BE2C (cell line): ENCODE measurements around the gene NSUN6.
"Not testable (repeated sequence)": the region's sequence is repeated elsewhere in the genome, so short reads cannot be mapped to it uniquely, and the experiment has no call there.

ENCODE experiments used
- DNase-seq: peaks from one replicate; pipeline ENCODE4 v3.0.0-alpha.2; 2020
- H3K27me3 ChIP-seq: fragments of 250-450 bp; sonication (Bioruptor Pico); 2 replicates; pipeline ENCODE4 v1.5.1; 2020; ENCODE audit warnings: mild to moderate bottlenecking
- H3K36me3 ChIP-seq: fragments of 250-450 bp; sonication (Bioruptor Pico); 2 replicates; pipeline ENCODE4 v1.5.1; 2020; ENCODE audit warnings: mild to moderate bottlenecking
- H3K4me1 ChIP-seq: fragments of 250-450 bp; sonication (Bioruptor Pico); 2 replicates; pipeline ENCODE4 v1.5.1; 2020
- H3K4me3 ChIP-seq: 2 replicates; pipeline ENCODE4 v1.5.1; 2011; ENCODE audit warnings: low read depth, low read length
- H3K9me3 ChIP-seq: fragments of 250-450 bp; sonication (Bioruptor Pico); 2 replicates; pipeline ENCODE4 v1.5.1; 2020
- TF ChIP-seq, protein P1 (sequence below): IDR thresholded peaks from 2 replicates; pipeline ENCODE4 v1.5.1; 2012; ENCODE audit warnings: mild to moderate bottlenecking, low read depth, low read length

NSUN6 gene

DNA sequence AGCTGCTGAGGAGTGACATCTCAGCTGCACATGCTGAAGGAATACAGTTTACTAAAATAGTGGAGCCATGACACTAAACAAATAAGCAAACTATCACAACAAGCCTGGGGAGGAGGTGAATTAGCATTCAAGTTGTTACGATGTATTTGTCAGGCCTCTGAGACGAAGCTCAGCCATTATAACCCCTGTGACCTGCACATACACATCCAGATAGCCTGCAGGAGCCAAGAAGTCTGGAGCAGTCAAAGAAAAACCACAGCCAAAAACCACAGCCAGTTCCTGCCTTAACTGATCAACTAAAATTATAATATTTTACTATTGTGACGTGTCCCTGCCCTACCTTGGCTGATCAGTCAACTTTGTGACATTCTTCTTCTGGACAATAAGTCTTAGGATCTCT is 68.6 kb downstream of the NSUN6 start:
- Histone ChIP-seq H3K9me3 (no peaks in the 10 kb centered on the region), H3K27me3 (no peaks in the 10 kb centered on the region), H3K4me1 (no peaks in the 10 kb centered on the region), H3K4me3 (no peak overlapping the region), H3K36me3 (peaks cover 24% of the 10 kb centered on the region)
- TF ChIP-seq, protein P1, sequence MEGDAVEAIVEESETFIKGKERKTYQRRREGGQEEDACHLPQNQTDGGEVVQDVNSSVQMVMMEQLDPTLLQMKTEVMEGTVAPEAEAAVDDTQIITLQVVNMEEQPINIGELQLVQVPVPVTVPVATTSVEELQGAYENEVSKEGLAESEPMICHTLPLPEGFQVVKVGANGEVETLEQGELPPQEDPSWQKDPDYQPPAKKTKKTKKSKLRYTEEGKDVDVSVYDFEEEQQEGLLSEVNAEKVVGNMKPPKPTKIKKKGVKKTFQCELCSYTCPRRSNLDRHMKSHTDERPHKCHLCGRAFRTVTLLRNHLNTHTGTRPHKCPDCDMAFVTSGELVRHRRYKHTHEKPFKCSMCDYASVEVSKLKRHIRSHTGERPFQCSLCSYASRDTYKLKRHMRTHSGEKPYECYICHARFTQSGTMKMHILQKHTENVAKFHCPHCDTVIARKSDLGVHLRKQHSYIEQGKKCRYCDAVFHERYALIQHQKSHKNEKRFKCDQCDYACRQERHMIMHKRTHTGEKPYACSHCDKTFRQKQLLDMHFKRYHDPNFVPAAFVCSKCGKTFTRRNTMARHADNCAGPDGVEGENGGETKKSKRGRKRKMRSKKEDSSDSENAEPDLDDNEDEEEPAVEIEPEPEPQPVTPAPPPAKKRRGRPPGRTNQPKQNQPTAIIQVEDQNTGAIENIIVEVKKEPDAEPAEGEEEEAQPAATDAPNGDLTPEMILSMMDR = no peak
- DNase-seq = no peak

DNA sequence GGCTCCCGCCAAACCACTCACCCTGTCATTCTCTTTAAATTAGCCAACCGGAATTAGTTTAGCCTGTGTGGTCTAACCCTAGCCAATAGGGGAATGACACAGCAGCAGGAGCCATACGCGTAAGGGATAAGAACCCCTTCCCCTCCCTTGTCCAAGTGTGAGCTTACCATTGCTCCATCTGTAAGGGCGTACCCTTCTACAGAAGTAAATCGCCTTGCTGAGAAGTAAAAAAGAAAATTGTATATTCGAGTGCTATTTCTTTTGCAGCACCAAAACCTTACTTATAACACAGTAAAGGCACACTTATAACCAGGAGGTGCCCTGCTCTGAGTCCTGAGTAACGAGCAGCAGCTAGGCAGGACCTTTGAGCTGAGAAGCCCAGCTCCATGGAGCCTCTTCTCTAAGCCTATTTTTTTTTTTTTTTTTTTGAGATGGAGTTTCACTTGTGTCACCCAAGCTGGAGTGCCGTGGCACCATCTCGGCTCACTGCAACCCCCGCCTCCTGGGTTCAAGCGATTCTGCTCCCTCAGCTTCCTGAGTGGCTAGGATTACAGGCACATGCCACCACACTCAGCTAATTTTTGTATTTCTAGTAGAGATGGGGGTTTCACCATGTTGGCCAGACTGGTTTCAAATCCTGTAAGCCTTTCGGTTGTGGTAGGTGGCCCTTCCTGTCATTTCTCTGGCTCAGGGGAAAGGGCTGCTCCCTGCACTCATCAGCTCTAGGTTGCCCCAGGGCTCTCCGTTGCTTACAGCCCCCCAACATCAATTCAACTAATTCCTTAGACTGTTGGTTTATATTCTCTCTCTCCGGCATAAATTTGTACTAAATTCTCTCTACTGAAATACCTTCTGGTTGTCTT is 73.3 kb downstream of the NSUN6 start:
- DNase-seq = no peak
- no peaks in the 10 kb centered on the region; the same call in 1 of the 2 replicates for H3K9me3 ChIP-seq
- no peaks in the 10 kb centered on the region for H3K27me3 ChIP-seq
- TF ChIP-seq, protein P1 = no peak
- H3K36me3 ChIP-seq = peaks cover 12% of the 10 kb centered on the region
- H3K4me3 ChIP-seq = no peak overlapping the region
- no peaks in the 10 kb centered on the region for H3K4me1 ChIP-seq

DNA sequence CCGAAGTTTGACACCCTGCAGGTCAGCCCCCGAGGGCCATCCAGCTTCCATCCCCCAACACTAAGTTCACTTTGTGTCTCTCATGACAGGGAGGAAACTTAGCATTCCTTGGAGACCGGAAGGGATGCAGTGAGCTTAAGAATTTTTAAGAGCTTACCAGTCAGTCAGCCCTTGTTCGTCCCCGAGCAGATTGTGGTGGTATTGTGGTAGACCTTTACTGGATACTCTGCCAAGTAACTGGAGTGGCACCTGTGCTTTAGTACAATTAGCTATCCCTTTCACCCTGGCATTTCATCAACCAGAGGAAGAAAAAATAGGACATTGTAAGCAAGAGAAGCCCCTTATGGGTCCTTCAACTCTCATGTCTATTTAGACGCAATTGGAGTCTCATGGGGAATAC is 74.8 kb downstream of the NSUN6 start:
- Histone ChIP-seq H3K4me1 (no peaks in the 10 kb centered on the region), H3K4me3 (no peak overlapping the region), H3K36me3 (peaks cover 8% of the 10 kb centered on the region), H3K27me3 (no peaks in the 10 kb centered on the region), H3K9me3 (no peaks in the 10 kb centered on the region; the same call in 1 of the 2 replicates)
- TF ChIP-seq, protein P1 = no peak
- no peak for DNase-seq

DNA sequence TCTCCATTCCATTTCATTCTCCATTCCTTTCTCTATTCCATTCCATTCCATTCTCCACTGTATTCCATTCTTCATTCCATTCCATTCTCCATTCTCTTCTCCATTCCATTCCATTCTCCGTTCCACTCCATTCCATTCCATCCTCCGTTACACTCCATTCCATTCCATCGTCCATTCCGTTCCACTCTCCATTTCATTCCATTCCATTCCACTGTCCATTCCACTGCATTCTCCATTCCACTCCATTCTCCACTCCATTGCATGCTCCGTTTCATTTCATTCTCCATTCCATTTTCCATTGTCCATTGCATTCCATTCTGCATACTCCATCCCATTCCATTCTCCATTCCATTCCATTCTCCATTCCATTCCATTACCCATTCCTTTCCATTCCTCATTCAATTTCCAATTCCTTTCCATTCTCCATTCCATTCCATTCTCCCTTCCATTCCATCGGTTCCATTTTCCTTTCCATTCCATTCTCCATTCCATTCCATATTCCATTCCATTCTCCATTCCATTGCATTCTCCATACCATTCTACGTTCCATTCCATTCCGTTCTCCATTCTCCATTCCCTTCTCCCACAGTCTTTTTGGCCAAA is 78.3 kb downstream of the NSUN6 start:
- DNase-seq = no peak
- Histone ChIP-seq H3K9me3 (no peaks in the 10 kb centered on the region; the same call in 1 of the 2 replicates), H3K4me1 (no peaks in the 10 kb centered on the region), H3K27me3 (no peaks in the 10 kb centered on the region), H3K4me3 (no peak overlapping the region), H3K36me3 (no peaks in the 10 kb centered on the region; the same call in 1 of the 2 replicates)
- TF ChIP-seq, protein P1 = no peak

DNA sequence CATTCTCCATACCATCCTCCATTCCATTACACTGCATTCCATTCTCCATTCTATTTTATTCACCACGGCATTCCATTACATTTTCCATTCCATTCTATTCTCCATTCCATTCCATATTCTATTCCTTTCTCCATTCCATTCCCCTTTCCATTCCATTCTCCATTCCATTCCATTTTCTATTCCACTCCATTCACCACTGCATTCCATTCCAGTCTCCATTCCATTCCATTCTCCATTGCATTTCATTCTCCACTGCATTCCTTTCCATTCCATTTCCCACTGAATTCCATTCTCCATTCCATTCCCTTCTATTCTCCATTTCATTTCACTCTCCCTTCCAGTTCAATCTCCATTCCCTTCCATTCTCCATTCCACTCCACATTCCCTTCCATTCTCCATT is 79.6 kb downstream of the NSUN6 start:
- no peaks in the 10 kb centered on the region for H3K27me3 ChIP-seq
- DNase-seq = no peak
- TF ChIP-seq, protein P1 = no peak
- no peaks in the 10 kb centered on the region; the same call in 1 of the 2 replicates for H3K9me3 ChIP-seq
- H3K36me3 ChIP-seq = no peaks in the 10 kb centered on the region
- H3K4me1 ChIP-seq = no peaks in the 10 kb centered on the region
- no peak overlapping the region for H3K4me3 ChIP-seq

DNA sequence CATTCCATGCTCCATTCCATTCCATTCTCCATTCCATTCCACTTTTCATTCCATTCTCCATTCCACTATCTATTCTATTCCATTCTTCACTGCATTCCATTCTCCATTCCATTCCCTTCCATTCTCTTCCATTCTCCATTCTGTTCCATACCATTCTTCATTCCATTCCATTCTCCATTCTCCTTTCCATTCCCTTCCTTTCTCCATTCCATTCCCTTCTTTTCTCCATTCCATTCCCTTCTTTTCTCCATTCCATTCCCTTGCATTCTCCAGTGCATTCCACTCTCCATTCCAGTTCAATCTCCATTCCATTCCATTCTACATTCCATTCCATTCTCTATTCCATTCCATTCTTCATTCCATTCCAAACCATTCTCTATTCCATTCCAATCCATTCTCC is 80.3 kb downstream of the NSUN6 start:
- Histone ChIP-seq H3K27me3 (no peaks in the 10 kb centered on the region), H3K9me3 (no peaks in the 10 kb centered on the region; the same call in 1 of the 2 replicates)
- TF ChIP-seq, protein P1 = no peak

DNA sequence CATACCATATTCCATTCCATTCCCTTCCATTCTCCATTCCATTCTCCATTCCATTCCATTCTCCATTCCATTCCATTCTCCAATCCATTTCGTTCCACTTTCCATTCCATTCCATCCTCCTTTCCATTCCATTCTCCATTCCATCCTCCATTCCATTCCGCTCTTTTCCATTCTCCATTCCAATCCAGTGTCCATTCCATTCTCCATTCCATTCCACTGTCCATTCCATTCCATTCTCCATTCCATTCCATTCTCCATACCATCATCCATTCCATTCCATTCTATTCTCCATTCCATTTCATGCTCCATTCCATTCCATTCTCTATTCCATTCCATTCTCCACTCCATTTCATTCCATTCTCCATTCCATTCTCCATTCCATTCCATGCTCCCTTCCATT is 81.0 kb downstream of the NSUN6 start:
- H3K9me3 ChIP-seq, H3K36me3 ChIP-seq, H3K4me1 ChIP-seq, H3K4me3 ChIP-seq, H3K27me3 ChIP-seq, DNase-seq: not testable (repeated sequence)

More for the DNA sequence above, 80.3 kb downstream of the NSUN6 start:
- no peak for DNase-seq
- Histone ChIP-seq H3K4me1 (no peaks in the 10 kb centered on the region), H3K36me3 (no peaks in the 10 kb centered on the region), H3K4me3 (no peak overlapping the region)
